ACC112 (cell line): ENCODE data around the gene PRAMEF17.
"Not testable (repeated sequence)": the region's sequence is repeated elsewhere in the genome, so short reads cannot be mapped to it uniquely, and the experiment has no call there.

ENCODE experiments used
- H2AFZ ChIP-seq: fragments of 200-600 bp; sonication (generic); one replicate; pipeline ENCODE4 v1.6.0; 2017; ENCODE audit warnings: antibody characterized with exemption, low read length; ENCODE audit not compliant: unreplicated experiment
- H3K27ac ChIP-seq: fragments of 200-600 bp; sonication (generic); 2 replicates; pipeline ENCODE4 v1.5.1; 2014; ENCODE audit warnings: low read depth, mild to moderate bottlenecking, antibody characterized with exemption, low read length, moderate library complexity
- H3K27me3 ChIP-seq: fragments of 200-600 bp; sonication (generic); 2 replicates; pipeline ENCODE4 v1.6.1; 2014; ENCODE audit warnings: mild to moderate bottlenecking, antibody characterized with exemption, low read length, moderate library complexity, mixed read lengths; ENCODE audit not compliant: insufficient read depth
- H3K36me3 ChIP-seq: fragments of 200-600 bp; sonication (generic); 2 replicates; pipeline ENCODE4 v1.6.1; 2016; ENCODE audit warnings: mild to moderate bottlenecking, antibody characterized with exemption, low read length, moderate library complexity, mixed read lengths; ENCODE audit not compliant: insufficient read depth
- H3K4me1 ChIP-seq: fragments of 200-600 bp; sonication (generic); one replicate; pipeline ENCODE4 v1.6.1; 2016; ENCODE audit warnings: low read length, mixed read lengths; ENCODE audit not compliant: insufficient read depth, unreplicated experiment, control insufficient read depth
- H3K4me3 ChIP-seq: fragments of 200-600 bp; sonication (generic); 2 replicates; pipeline ENCODE4 v1.5.1; 2014; ENCODE audit warnings: mild to moderate bottlenecking, low read depth, low read length
- H3K79me2 ChIP-seq: fragments of 200-600 bp; sonication (generic); one replicate; pipeline ENCODE4 v1.6.0; 2016; ENCODE audit warnings: low read length; ENCODE audit not compliant: control insufficient read depth, unreplicated experiment, insufficient read depth

PRAMEF17 gene, protein sequence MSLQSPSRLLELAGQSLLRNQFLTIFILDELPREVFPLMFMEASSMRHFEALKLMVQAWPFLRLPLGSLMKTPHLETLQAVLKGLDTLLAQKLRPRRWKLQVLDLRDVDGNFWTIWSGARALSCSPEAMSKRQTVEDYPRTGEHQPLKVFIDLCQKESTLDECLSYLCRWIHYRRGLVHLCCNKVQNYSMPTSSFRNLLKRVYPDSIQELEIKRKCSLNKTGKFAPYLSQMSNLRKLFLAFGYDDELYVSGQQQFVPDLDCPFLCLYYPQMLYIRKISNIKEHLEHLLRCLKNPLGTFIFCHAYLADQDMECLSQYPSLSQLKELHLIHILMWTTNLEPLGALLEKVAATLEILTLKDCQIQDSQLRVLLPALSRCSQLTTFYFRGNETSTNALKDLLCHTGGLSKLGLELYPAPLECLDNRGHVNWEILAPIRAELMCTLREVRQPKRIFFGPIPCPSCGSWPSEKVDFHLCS

DNA sequence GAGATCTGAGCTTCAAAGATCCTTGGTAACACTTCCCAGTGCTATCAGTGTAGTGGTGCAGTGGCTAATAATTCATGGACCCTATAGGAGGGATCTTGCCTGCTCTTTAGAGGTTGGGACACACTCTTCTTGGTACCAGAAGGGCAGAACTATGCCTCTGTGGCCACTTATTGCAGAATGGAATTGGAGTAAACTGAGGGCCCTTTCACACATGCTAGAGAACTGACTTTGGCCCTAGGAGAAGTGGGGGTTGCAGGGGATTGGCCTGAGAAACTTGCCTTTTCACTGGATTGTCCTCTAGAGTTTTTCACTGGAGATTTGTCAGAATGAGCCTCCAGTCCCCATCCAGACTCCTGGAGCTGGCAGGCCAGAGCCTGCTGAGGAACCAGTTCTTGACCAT is at the start of gene PRAMEF17:
Gene PRAMEF17 (plus strand): TSS at position 301 of the 400 bp plus-strand sequence. CDS start 26 bp downstream, at position 327.
- not testable (repeated sequence) for H2AFZ ChIP-seq, H3K4me1 ChIP-seq, H3K79me2 ChIP-seq, H3K36me3 ChIP-seq, H3K27me3 ChIP-seq, H3K27ac ChIP-seq, H3K4me3 ChIP-seq

DNA sequence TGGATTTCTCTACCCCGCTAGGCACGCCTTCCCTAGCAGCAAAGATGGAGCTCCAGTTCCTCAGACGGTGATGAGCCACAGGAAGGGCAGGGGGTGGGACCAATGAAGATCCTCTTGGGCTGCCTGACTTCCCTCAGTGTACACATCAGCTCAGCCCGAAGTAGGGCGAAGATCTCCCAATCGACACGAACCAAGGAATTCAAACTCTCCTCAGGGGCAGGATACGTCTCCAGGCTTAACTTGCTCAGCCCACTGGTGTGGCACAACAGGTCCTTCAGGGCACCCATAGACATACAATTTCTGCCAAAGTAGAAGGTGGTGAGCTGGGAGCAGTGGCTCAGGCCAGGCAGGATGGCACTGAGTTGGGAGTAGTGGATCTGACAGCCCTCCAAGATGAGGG is 46.9 kb upstream of the PRAMEF17 start:
- not testable (repeated sequence) for H2AFZ ChIP-seq, H3K27ac ChIP-seq, H3K4me1 ChIP-seq, H3K79me2 ChIP-seq, H3K36me3 ChIP-seq, H3K4me3 ChIP-seq, H3K27me3 ChIP-seq

DNA sequence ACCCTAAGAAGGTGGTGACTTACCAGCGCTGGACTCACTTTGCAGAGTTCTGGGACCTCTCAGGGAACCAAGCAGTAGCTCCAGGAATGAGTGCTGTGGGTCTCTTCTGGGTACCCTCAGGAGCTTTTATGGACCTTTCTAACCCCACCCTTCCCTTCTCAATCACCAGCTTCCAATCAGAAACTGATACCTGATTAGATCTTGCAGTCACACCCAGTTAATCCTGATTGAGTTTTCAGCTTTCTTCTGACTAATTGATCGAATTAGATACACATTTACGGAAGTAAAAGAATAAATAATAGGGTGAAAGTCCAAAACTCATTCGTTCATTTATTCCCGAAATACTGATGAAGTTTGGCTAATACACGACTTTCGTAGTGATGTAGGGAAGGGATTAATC is 42.4 kb upstream of the PRAMEF17 start, which contains the start of gene PRAMEF14:
Gene PRAMEF14 (minus strand): TSS at position 101 of the 400 bp plus-strand sequence. CDS start 1,820 bp downstream, outside the sequence.
- not testable (repeated sequence) for H3K4me3 ChIP-seq, H3K27ac ChIP-seq, H3K79me2 ChIP-seq, H3K4me1 ChIP-seq, H3K27me3 ChIP-seq, H2AFZ ChIP-seq, H3K36me3 ChIP-seq

DNA sequence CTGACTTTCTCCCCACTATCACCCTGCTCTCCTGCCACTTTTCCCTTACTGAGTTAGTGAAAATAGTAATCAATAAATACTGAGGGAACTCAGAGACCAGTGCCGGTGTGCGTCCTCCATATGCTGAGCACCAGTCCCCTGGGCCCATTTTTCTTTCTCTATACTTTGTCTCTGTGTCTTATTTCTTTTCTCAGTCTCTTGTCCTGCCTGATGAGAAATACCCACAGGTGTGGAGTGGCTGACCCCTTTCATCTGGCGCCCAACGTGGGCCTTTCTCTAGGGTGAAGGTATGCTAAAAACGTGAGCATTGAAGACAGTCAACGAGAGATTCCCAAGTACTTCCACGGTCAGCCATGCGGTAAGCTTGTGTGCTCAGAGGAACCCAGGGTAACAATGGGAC is 36.0 kb upstream of the PRAMEF17 start:
- not testable (repeated sequence) for H3K36me3 ChIP-seq, H3K79me2 ChIP-seq

DNA sequence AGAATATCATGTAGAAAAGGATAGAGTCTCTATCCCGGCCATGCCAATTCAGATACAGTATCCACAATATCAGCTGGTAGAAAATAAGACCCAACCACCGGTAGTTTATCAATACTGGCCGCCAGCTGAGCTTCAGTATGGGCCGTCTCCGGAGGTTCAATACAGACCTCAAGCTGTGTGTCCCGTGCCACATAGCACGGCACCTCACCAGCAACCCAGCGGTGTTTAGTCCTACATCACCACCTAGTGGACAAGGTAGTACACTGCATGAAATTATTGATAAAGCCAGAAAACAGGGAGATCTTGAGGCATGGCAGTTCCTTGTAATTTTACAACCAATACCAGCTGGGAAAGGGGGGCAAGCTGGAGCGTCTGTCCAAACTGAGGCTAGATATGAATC is 35.0 kb upstream of the PRAMEF17 start:
- not testable (repeated sequence) for H3K36me3 ChIP-seq, H3K27ac ChIP-seq, H3K4me3 ChIP-seq, H3K27me3 ChIP-seq, H3K79me2 ChIP-seq, H3K4me1 ChIP-seq, H2AFZ ChIP-seq

More for the DNA sequence above, 36.0 kb upstream of the PRAMEF17 start:
- not testable (repeated sequence) for H2AFZ ChIP-seq, H3K4me3 ChIP-seq, H3K27ac ChIP-seq, H3K27me3 ChIP-seq, H3K4me1 ChIP-seq

DNA sequence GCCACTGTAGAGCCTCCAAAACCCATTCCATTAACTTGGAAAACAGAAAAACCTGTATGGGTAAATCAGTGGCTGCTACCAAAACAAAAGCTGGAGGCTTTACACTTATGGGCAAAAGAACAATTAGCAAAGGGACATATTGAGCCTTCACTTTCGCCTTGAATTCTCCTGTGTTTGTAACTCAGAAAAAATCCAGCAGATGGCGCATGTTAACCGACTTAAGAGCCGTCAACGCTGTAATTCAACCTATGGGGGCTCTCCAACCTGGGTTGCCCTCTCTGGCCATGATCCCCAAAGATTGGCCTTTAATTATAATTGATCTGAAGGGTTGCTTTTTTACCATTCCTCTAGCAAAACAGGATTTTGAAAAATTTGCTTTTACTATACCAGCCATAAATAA is 32.7 kb upstream of the PRAMEF17 start:
- H2AFZ ChIP-seq, H3K4me3 ChIP-seq, H3K4me1 ChIP-seq, H3K79me2 ChIP-seq, H3K27ac ChIP-seq, H3K27me3 ChIP-seq, H3K36me3 ChIP-seq: not testable (repeated sequence)

DNA sequence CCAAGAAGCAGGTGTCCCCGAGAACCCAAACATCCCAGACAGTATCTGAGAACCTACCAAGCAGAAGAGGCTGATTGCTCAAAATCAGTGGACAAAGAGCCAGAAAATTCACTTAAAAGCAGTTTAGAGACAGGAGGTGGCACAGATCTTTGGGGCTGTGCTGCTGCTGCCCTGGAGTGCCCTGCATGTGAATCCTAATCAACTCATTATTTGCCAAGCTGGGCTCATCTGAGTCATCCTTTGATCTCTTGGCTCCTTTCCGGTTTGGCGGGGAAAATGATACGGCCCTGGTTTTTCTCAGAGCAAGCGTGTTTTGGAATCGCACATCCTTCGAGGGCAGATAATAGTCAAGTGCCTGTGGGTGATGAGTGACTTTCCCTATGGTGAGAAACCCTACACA is 27.1 kb upstream of the PRAMEF17 start:
- not testable (repeated sequence) for H3K79me2 ChIP-seq, H3K36me3 ChIP-seq, H3K4me3 ChIP-seq, H3K4me1 ChIP-seq, H3K27me3 ChIP-seq, H2AFZ ChIP-seq, H3K27ac ChIP-seq

DNA sequence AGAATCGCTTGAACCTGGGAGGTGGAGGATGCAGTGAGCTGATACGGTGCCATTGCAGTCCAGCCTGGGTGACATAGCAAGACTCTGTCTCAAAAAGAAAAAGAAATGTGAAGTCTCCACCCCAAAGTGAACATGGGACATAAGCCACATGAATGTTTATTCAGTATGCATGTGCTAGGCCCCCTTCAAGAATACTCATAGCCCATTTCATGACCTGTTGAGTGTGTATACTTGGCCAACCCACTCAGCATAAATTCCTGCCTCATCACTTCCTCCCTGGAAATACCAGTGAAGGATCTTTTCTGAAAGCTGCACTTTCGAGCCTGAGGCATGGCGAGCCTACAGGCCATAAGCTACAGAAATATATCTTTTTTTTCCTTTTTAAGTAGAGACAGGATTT is 24.5 kb upstream of the PRAMEF17 start:
- not testable (repeated sequence) for H3K36me3 ChIP-seq, H3K27me3 ChIP-seq, H2AFZ ChIP-seq, H3K27ac ChIP-seq, H3K4me1 ChIP-seq, H3K79me2 ChIP-seq, H3K4me3 ChIP-seq

DNA sequence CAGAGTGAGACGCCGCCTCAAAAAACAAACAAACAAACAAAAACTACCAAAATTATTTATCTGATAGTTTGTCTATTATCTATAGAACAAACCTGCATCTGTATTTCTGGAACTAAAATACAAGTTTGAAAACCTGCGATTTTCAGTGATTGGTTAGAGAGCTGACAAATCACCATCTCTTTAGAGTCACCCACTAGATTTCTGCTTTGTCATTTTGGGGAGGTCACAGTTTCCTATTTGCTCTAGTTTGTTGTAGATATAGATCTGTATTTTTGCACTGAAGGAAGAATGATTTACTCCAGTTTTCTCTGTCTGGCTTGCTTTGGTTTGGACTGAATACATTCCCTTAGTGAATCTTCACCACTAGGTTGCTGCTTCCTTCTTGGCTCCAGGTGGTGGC is 22.9 kb upstream of the PRAMEF17 start:
- H2AFZ ChIP-seq, H3K79me2 ChIP-seq, H3K4me1 ChIP-seq, H3K27me3 ChIP-seq, H3K4me3 ChIP-seq, H3K27ac ChIP-seq, H3K36me3 ChIP-seq: not testable (repeated sequence)

DNA sequence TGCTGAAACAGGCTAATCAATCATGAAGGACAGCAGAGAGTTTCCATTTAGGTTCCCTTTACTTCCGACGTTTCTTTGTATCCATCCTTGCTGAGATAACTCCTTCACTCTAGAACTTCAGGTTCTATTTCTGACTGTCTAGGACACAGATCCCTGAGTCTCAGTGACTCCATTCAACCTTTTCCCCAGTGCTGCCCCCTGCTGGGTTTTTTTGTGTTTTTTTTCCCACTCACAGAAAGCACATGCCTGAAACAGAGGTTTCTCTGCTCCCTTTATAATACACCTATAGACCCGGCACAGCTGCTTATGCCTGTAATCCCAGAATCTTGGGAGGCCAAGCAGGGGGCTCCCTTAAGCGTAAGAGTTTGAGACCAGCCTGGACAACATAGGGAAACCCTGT is 20.9 kb upstream of the PRAMEF17 start:
- not testable (repeated sequence) for H3K27me3 ChIP-seq, H2AFZ ChIP-seq, H3K4me1 ChIP-seq, H3K79me2 ChIP-seq, H3K27ac ChIP-seq, H3K4me3 ChIP-seq, H3K36me3 ChIP-seq

DNA sequence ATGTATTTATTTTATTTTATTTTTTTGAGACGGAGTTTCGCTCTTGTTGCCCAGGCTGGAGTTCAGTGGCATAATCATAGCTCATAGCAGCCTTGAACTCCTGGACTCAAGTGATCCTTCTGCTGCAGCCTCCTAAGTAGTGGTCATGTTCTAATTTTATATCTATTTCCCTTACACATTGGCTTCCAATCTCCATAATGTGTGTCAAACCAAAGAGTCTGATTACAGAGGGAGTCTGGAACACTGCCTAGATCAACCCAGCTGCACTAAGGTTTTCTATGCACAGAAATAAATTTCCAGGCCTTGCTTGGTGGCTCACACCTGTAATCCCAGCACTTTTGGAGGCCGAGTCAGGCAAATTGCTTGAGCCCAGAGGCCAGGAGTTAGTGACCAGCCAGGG is 10.4 kb upstream of the PRAMEF17 start:
- not testable (repeated sequence) for H3K79me2 ChIP-seq, H3K4me1 ChIP-seq, H3K27ac ChIP-seq, H2AFZ ChIP-seq, H3K36me3 ChIP-seq, H3K27me3 ChIP-seq, H3K4me3 ChIP-seq
